Limb (tissue), 2 donors: ENCODE measurements around the gene UTP20.

ENCODE experiments used
- DNase-seq, 2 donors: peaks; one replicate each; pipeline ENCODE4 v3.0.0-alpha.2; 2016; ENCODE audit errors: extremely low spot score in 2 of 2

UTP20 gene

DNA sequence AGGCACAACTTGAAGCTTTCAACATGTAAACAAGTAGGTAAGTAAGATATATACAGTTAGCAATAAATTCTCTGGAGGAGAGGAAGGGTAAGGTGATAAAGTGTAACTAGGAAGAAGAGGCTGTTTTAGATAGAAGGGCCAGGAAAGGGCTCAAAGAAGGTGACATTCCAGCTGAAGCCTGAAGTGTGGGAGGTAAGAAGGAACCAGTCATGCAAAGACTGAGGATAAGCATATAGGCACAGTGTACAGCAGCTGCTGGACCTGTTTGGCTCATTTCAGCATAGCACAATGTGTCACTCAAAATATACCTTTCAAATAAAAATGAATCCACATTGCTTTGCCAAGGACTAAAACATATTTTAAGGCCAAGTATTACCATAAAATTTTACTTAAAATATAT is 156.2 kb downstream of the UTP20 start:
- no peak for DNase-seq
